HG02970 (cell line): ENCODE results near the gene OR52E6.

Experiments
- ATAC-seq: cut with Tn5 transposase; IDR thresholded peaks from one replicate; pipeline ENCODE4 v1.9.1; 2021; ENCODE audit warnings: mild to moderate bottlenecking, moderate library complexity, moderate number of reproducible peaks; ENCODE audit not compliant: unreplicated experiment, low FRiP score

The OR52E6 gene

GRCh38 chr11:5807580-5807979 lies 34.1 kb downstream of the OR52E6 start:
- no peak for ATAC-seq

GRCh38 chr11:5803982-5804381 lies 37.7 kb downstream of the OR52E6 start:
- ATAC-seq: no peak

GRCh38 chr11:5796541-5796940 lies 45.2 kb downstream of the OR52E6 start:
- no peak for ATAC-seq

- ATAC-seq: no peak
These were observed 50.5 kb downstream of the OR52E6 start, which contains the start of gene OR52N1 for GRCh38 chr11:5791165-5791564. TSS of gene OR52N1 (minus strand) at chr11:5791265. CDS start at chr11:5788816, 2,449 bp downstream.
